ENCODE measurements around the gene CCL24.

DNA sequence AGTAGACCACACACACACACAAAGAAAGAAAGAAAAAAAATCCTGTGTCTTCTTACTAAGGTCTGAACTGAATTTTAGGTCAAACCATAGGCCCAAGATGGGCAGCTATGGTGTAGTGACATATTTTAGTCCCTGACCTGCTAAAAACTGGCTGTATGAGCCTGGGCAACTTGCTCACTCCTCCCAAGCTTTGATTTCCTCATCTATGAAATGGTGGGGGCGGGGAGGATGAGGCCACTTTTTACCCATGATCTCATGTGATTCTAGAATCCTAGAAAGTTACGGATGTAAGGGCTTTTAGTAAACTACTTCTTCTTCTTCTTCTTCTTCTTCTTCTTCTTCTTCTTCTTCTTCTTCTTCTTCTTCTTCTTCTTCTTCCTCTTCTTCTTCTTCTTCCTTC lies 6.1 kb upstream of the CCL24 start:
- TF ChIP-seq POLR2A (IDR thresholded peaks at IDR 0.05) (no peak), POLR2AphosphoS5 (IDR thresholded peaks at IDR 0.05) (no peak), EP300 (IDR thresholded peaks at IDR 0.05) (no peak)
- TF ChIP-seq, protein P1, sequence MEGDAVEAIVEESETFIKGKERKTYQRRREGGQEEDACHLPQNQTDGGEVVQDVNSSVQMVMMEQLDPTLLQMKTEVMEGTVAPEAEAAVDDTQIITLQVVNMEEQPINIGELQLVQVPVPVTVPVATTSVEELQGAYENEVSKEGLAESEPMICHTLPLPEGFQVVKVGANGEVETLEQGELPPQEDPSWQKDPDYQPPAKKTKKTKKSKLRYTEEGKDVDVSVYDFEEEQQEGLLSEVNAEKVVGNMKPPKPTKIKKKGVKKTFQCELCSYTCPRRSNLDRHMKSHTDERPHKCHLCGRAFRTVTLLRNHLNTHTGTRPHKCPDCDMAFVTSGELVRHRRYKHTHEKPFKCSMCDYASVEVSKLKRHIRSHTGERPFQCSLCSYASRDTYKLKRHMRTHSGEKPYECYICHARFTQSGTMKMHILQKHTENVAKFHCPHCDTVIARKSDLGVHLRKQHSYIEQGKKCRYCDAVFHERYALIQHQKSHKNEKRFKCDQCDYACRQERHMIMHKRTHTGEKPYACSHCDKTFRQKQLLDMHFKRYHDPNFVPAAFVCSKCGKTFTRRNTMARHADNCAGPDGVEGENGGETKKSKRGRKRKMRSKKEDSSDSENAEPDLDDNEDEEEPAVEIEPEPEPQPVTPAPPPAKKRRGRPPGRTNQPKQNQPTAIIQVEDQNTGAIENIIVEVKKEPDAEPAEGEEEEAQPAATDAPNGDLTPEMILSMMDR (IDR thresholded peaks at IDR 0.05): no peak
